HPDE6-E6E7 (cell line): ENCODE data around the gene FBXL4.
"Not testable (repeated sequence)": the region's sequence is repeated elsewhere in the genome, so short reads cannot be mapped to it uniquely, and the experiment has no call there.

Source experiments
- DNase-seq: peaks from one replicate; pipeline ENCODE4 v3.0.0; 2011; ENCODE audit warnings: missing footprints; ENCODE audit errors: extremely low spot score

The FBXL4 gene

DNA sequence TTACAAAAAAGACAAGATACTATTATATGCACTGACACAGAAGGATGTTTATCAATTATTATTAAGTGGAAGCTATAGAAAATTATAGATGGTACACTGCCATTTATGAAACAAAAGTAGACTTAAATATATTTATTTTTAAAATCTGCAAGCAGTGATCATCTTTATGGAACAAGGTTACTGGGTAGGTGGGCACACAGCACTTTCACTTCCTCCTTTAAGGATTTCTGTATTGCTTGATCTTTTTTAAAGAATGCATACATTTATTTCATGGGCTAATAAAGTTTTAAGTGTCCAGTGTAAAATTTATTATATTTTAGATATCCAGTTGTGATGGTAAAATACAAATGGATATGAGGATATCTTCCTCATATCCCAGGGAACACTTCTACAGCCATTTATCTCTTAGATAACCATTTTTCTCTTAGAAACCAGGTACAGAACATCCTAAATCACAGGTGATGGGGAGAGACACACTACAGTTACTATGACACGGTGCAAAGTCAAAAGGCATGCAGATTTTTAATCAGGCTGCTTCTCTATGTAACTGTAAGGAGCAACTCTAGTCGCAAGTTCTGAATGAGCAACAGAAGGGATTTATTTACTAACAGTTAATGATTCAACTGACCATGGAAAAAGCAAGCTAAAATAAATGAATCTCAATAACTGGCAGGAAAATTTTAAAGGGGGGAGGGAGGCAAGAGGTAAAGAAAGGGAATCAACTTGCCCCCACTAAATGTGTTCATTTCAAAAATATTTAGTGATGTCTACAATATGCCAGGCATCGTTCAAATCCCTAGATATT is 2.2 kb downstream of the FBXL4 start:
- DNase-seq, result no peak

DNA sequence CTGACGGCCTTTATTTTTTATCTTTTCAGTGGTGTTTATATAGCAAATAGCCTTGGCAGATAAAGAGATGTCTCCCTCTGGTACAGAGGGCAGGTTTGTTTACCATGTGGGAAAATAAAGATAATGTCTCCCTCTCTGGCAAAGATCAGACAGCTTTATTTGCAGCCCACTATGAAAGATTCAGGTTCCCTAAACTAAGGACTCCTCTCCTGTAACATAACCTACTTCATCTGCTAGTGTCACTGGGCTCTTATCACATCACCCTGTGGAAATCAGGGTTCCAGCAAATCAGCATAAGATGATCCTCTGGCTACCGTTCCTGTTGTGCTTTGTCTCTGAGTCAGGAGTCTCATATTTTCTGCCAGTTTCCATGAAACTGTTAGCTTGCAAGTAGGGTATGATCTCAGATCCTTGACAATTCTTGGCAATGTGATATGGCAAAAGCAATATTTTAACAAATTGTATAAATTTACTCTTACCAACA is 3.1 kb downstream of the FBXL4 start:
- DNase-seq, result no peak

DNA sequence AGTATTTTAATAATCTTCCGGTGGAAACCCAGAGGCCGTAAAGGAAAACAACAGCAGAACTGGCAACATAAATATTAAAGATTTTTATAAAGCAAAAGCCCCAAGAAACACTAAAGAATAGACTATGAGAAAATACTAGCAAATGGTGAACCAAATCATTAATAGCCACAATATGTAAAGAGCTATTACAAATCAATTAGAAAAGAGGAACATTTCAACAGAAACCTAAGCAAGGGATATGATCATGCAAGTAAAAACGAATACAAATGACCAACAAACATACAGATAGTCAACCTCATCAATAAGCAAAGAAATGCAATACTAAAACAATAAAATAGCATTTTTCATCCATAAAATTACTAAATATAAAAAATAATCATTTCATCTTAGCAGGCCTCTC is 3.6 kb downstream of the FBXL4 start:
- DNase-seq, result no peak

DNA sequence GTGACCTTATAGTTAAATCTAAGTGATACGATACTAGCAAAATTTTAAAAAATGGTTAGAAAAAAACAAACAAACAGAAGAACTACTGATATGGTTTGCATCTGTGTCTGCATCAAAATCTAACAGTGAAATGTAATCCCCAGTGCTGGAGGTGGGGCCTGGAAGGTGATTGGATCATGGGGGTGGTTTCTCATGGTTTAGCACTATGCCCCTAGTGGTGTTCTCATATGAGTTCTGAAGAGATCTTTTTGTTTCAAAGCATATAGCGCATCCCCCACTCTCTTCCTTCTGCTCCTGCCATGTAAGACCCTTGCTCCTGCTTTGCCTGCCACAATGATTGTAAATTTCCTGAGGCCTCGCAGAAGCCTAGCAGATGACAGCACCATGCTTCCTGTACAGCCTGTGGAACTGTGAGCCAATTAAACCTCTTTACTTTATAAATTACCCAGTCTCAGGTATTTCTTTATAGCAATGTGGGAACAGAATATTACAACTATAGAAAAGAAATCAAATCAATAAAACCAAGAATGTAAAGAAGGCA is 5.4 kb downstream of the FBXL4 start:
- no peak for DNase-seq

DNA sequence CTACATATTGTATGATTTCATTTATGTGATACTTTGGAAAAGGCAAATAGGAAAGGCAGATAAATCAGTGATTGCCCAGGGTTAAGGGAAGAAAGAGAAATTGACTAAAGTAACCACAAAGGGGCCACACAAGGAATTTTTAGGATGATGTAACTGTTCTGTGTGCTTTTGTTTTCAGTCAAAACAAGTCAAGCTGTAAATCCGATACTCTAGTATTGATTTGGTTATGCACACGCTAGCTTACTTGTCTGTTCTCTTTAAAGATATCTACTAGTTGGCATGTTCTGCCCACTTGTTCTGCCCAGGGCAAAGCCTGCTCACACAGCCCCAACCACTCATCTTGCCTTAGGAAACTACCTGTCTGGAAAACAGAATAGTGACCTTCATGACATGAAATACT is 6.4 kb downstream of the FBXL4 start:
- DNase-seq, result no peak

DNA sequence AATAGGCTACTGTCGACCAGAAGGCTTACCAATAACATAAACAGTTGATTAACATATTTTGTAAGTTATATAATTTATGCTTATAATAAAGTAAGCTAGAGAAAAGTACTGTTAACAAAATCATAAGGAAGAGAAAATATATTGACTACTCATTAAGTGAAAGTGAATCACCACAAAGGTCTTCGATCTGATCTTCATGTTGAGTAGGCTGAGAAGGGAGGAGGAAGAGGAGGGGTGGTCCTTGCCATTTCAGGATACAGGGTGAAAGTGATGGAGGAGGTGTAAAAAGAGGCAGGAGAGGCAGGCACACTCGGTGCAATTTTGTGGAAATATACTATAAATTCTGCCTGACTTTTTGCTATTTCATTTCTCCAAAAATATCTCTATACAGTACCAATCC is 10.4 kb downstream of the FBXL4 start:
- no peak for DNase-seq

DNA sequence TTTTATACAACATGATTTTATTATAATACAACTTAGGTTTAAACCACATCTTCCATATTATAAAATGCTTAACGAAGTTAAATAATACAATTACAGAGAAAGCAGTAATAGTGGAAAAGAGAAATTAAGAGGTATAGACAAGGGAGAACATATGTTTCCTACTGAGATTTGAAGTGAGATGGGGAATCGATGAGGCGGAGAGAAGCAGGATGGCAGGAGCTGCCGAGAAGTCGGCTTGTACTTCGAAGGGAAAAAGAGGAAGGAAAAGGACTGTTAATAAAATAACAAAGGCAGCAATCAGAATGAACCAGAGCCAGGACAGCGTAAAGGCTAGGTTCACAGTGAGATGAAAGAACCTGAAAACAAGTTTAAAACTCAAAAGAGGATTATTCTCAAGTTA is 15.4 kb downstream of the FBXL4 start:
- no peak for DNase-seq

DNA sequence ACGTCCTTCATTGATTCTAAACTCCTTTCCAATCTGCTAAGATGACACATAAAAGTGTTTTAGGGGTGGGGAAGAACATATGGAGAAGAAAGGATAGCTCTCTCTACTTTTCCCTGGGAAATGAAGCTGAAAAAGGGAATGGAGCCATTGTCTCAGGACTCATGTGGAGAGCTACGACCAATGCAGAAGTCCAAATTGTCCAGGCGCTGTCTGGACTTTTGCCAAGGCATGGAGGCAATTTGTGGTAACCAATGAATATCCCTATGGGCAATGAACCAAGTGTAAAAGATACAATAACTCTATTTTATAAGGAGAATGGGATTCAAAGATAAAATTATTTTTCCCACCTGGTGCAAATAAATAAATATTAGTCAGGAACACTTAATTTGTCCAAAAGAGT is 16.1 kb downstream of the FBXL4 start:
- DNase-seq, result no peak

DNA sequence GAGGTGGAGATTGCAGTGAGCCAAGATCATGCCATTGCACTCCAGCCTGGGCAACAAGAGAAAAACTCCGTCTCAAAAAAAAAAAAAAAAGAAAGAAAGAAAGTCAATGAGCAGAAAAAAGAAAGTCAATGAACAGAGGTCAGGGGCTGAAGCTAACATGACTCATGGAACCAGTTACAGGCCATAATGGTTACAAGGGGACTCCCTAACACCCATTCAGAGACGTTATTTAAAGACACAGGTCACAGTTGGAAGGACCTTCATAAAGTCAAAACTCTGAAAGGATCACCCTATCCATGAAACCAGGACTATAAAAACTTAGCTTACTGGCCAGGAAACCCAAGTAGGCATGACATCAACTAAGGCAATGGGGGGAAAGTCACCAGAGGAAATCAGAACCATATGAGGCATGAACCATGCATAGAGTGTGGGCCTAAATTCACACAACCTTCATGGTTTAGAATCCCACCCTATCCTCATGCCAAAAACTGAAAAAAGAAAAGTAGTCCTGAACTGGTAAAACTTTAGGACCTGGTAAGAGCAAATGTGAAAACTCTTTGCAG is 18.2 kb downstream of the FBXL4 start:
- DNase-seq, result no peak

DNA sequence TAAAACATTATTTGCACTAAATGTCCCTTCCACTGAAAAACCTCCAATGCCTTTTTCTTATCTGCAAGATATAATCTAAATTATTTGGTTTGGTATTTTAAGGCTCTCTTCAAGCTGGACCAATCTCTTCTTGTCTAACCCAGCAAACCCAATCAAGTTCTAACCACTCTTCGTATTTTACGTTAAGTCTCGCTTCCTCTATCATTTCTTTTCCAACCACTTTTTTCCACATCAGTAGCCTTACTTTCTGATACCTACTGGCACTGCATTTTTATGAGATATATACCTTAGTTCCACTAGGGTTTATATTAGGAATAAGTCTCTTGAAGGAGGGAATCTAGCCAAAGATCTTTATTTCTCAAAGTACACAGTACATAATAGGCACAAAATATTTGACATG is 19.1 kb downstream of the FBXL4 start:
- DNase-seq, result no peak

DNA sequence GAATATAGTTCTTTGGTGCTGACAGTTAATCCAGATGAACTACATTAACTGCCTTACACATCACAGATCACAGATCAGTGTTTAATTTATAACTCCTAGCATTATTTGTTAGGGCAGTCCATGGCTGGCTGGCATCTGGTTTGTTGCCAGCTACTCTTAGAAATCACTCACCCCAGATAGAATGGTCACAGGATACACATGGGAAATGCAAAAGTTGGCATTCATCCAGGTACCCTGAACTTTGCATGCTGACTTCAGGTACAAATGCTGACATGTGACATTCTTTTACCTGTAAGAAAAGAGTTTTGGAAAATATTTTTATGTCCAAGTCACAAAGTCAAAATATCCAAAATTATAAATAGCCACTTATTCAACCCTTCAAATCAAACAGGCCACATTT is 20.2 kb downstream of the FBXL4 start:
- DNase-seq, result no peak

DNA sequence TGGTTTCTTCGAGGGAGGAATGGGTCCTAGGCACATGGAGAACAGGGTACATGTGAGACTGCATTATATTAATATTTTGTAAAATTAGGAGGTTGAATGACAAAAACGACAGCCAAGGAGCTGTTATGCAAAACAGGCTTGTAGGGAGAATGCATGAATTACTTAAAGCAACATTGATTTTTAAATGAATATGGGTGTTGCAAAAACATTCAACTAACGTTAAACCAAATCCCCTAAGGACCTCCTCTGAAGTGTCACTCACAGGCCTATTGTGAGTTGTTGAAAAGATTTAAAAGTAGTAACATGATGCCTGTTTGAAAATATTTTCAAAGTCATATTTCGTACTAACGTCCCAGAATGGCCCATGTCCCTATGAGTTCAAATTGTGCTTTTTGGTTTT is 21.9 kb downstream of the FBXL4 start:
- DNase-seq, result no peak

DNA sequence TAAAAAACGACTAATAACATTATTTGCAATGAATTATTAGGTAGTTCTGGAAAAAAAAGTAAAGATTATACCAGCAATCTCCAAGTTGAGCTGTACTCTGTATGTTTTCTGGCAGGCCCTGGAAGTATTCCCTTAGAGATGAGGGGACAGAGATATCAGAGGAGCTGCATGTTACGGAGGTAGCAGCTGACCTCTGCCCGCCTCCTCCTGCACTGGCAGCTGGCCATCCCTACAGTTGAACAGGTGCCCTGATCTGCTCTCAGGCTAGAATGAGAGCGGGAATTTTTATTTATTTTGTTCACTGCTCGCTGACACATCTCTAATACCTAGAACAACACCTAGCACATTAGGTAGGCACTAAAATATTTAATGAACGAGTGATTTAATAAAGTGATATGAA is 23.1 kb downstream of the FBXL4 start:
- no peak for DNase-seq

DNA sequence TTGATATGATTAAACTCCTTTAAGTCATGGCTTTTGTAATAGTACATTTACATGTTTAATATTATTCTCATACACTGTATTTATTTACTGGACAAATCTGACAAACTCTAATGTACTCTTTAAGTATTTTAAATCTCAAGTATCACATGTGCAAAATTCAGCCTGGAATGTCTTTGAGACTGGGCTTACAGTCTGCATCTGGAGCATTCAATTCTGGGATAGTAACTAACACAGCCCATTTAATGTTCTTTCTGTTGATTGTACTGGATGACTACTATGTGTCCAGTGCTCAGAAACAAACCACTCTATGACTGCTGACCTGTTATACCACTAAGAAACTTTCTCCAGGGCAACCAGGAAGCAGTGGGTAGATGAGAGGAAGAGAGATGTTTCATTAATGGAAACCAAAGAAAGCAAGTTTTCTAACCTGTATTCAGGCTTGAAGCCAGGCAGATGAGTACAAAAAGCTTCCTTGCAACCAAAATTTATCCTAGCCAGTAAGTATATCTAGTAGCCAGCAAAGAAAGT is 26.8 kb downstream of the FBXL4 start:
- DNase-seq, result no peak

DNA sequence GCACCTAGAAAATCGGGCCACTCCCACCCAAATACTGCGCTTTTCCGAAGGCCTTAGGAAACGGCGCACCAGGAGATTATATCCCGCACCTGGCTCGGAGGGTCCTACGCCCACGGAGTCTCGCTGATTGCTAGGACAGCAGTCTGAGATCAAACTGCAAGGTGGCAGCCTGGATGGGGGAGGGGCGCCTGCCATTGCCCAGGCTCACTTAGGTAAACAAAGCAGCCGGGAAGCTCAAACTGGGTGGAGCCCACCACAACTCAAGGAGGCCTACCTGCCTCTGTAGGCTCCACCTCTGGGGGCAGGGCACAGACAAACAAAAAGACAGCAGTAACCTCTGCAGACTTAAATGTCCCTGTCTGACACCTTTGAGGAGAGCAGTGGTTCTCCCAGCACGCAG is 36.8 kb downstream of the FBXL4 start:
- not testable (repeated sequence) for DNase-seq

DNA sequence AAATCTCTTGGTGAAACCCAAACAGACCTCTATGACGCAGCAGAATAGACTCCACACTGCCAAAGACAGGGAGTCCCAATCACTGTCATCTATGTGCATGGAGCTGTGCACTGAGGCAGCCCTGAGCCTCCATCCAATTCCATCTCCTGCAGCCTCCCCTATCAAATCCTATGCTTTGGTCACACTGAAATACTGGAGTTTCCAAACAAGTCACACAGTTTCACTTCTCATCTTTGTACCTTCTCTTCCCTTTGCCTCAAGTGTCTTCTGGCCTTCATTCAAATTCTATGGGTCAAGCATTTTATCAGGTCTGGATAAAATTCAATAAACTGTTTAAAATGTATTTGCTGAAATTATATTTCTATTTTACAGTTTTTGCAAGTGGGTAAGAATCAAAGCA is 38.5 kb downstream of the FBXL4 start:
- no peak for DNase-seq

DNA sequence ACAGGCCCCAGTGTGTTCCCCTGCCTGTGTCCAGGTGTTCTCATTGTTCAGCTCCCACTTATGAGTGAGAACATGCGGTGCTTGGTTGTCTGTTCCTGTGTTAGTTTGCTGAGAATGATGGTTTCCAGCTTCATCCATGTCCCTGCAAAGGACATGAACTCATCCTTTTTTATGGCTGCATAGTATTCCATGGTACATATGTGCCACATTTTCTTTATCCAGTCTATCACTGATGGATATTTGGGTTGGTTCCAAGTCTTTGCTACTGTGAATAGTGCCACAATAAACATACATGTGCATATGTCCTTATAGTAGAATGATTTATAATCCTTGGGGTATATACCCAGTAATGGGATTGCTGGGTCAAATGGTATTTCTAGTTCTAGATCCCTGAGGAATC is 41.4 kb downstream of the FBXL4 start:
- not testable (repeated sequence) for DNase-seq

DNA sequence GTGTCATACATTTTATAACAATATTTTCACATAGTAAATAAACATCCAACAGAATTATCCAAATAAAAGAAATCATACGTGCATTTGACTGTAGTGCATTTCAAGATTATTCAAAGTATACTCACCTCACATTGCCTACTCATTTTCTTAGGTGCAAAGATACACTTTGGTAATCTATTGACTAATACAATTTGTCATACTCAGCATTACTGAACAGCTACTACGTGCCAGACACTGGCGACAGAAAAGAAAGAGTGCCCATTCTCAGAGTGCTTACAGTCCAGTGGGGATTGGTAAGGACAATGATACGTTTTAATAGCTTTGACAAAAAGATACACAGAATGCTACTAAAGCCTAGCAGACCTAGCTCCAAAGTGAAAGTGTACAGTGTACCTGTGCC is 42.0 kb downstream of the FBXL4 start:
- DNase-seq, result no peak

DNA sequence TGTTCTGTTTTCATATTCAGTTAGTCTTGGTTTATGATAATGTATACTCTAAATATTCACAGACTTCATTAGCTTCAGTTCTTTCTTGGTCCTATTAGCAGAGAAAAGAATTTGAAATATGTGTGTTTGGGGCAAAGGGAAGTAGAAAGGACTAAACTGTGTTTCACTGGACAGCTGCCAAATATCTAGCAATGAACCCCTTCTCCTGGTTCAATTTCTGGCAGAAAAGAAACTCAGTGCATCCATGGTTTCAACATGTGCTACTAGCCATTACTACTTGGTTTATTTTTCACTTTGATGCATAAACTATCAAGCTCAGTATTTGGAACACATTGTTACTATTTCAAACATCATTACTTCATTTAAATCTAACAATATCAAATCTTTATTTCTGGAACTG is 43.6 kb downstream of the FBXL4 start:
- no peak for DNase-seq

DNA sequence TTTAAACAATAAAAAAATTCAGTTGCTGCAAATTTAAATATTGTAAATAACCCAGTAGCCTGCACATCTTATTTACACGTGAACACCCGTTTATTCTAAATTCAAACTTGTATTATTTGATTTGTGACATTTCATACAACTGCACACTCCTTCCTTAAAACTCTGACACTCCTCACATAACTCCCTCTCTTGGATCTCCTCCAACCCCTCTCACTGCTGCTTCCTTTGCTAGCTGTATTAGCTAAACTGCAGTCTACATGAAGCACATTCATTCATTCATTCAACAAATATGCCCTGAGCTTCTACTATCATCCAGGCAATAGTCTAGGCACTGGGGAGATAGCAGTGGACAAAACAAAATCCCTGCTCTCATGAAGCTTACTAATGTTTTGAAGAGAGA is 47.0 kb downstream of the FBXL4 start:
- no peak for DNase-seq

DNA sequence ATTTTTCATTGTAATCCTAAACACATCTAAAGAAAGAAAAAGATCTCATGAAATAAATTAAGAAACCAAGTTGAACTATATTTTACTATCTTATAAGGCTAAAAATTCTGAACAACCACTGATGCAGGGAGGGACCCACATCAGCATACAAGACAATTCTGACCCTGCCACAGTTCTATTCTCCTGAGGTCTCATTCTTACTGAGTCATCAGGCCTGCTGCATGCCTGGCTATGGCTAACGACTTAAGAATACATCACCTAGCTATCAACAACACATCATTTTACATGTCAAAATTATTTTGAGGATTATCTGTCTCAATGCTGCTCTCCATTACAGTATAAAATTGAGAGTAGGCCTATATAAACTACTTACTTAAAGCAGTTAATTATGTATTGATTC is 52.9 kb downstream of the FBXL4 start:
- no peak for DNase-seq

DNA sequence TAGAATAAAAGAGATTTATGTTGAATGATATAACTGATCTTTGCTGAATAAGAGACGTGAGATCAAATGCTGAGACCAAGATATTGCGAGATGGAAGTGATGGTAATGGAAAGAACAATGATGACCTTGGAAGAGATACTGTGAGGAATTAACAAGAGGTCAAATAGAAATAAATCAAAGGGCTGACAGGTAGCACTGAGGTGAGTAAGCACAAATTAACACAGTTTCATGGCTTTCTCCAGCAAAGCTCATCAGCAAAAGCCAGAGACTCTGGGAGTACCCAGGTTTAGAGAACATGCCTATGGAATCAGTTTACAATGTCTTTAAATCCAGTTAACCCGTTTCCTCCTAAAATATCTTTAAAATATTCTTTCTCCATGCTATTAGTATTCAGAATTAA is 60.1 kb downstream of the FBXL4 start:
- no peak for DNase-seq

DNA sequence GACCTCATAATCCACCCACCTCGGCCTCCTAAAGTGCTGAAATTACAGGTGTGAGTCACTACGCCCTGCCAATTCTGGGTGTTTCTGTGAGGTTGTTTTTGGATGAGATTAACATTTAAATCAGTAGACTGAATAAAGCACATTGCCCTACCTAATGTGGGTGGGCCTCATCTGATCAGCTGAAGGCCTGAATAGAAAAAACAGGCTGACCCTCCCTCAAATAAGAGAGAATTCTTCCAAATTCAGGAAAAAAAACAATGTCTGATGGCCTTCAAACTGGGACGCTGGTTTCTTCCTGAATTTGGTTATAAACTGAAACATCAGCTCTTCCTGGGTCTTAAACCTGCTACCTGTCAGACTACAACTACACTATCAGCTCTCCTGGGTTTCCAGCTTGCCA is 62.4 kb downstream of the FBXL4 start:
- DNase-seq, result no peak
